ENCODE measurements around the gene HDAC9. TPM values are rescaled to one million over a fixed set of nuclear protein-coding genes. Genes with fewer than 3 reads are reported as not detected.

The HDAC9 gene
- total RNA-seq, 1 experiment from 2014 or later = 159 TPM

GRCh38 chr7:18859318-18859717 is 363.8 kb downstream of the HDAC9 start:
- no peak for DNase-seq
- CTCF ChIA-PET = interaction anchor here (0.7 to 0.8 kb wide), 3 partner anchors 35 to 67 kb away, joined by 3 to 6 read pairs (median 5); no protein-coding TSS in a partner anchor
- H3K4me3 Mint-ChIP-seq (ENCODE audit: low read depth, unreplicated experiment) = no peak overlapping the region
- no peak overlapping the region for H3K27ac Mint-ChIP-seq (ENCODE audit: unreplicated experiment)
- TF ChIP-seq, protein P1, sequence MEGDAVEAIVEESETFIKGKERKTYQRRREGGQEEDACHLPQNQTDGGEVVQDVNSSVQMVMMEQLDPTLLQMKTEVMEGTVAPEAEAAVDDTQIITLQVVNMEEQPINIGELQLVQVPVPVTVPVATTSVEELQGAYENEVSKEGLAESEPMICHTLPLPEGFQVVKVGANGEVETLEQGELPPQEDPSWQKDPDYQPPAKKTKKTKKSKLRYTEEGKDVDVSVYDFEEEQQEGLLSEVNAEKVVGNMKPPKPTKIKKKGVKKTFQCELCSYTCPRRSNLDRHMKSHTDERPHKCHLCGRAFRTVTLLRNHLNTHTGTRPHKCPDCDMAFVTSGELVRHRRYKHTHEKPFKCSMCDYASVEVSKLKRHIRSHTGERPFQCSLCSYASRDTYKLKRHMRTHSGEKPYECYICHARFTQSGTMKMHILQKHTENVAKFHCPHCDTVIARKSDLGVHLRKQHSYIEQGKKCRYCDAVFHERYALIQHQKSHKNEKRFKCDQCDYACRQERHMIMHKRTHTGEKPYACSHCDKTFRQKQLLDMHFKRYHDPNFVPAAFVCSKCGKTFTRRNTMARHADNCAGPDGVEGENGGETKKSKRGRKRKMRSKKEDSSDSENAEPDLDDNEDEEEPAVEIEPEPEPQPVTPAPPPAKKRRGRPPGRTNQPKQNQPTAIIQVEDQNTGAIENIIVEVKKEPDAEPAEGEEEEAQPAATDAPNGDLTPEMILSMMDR (IDR thresholded peaks at IDR 0.05; ENCODE audit: unreplicated experiment) = no peak
- no peaks in the 10 kb centered on the region for H3K9me3 Mint-ChIP-seq (ENCODE audit: low read depth, unreplicated experiment)
- H3K27me3 Mint-ChIP-seq (ENCODE audit: unreplicated experiment) = no peaks in the 10 kb centered on the region
- H3K36me3 Mint-ChIP-seq (ENCODE audit: insufficient read depth, unreplicated experiment) = no peaks in the 10 kb centered on the region
- H3K4me1 Mint-ChIP-seq (ENCODE audit: low read depth, unreplicated experiment) = no peaks in the 10 kb centered on the region
- intact Hi-C loops (cut with micrococcal nuclease; ENCODE audit: unreplicated experiment) = no loop called here
- BruUV-seq (replicated peaks) = no TSS peak

DNA sequence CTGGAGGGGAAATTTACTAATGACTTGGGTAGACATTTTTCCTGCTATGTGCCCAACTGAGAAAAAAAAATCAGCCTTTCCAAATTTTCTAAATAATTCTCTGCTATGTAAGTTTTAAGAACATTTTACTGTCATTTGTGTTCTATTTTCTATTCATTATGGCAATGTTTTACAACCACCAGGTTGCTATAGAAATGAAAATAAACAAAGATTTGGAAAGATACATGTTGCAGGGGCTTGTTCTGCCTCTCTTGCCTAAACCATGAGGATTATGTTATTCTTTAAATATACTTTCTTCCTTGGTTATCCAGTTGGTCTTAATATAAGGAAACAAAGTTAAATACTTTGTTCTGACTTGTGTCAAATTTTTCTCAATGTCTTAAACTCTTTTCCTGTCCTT is 364.7 kb downstream of the HDAC9 start:
- Mint-ChIP-seq H3K27me3 (ENCODE audit: unreplicated experiment) (no peaks in the 10 kb centered on the region), H3K36me3 (ENCODE audit: insufficient read depth, unreplicated experiment) (no peaks in the 10 kb centered on the region), H3K4me3 (ENCODE audit: low read depth, unreplicated experiment) (no peak overlapping the region), H3K27ac (ENCODE audit: unreplicated experiment) (no peak overlapping the region), H3K9me3 (ENCODE audit: low read depth, unreplicated experiment) (no peaks in the 10 kb centered on the region), H3K4me1 (ENCODE audit: low read depth, unreplicated experiment) (no peaks in the 10 kb centered on the region)
- no peak for DNase-seq
- BruUV-seq (replicated peaks) = no TSS peak
- CTCF ChIA-PET = no interaction called here
- intact Hi-C loops (cut with micrococcal nuclease; ENCODE audit: unreplicated experiment) = no loop called here
- TF ChIP-seq, protein P1 (IDR thresholded peaks at IDR 0.05; ENCODE audit: unreplicated experiment) = no peak

GRCh38 chr7:18861514-18862118 is 366.1 kb downstream of the HDAC9 start:
- Mint-ChIP-seq H3K4me3 (ENCODE audit: low read depth, unreplicated experiment) (no peak overlapping the region), H3K4me1 (ENCODE audit: low read depth, unreplicated experiment) (peaks cover 8% of the 10 kb centered on the region), H3K9me3 (ENCODE audit: low read depth, unreplicated experiment) (no peaks in the 10 kb centered on the region), H3K27me3 (ENCODE audit: unreplicated experiment) (no peaks in the 10 kb centered on the region), H3K36me3 (ENCODE audit: insufficient read depth, unreplicated experiment) (peaks cover 5% of the 10 kb centered on the region), H3K27ac (ENCODE audit: unreplicated experiment) (no peak overlapping the region)
- BruUV-seq (replicated peaks) = no TSS peak
- TF ChIP-seq, protein P1 (IDR thresholded peaks at IDR 0.05; ENCODE audit: unreplicated experiment) = no peak
- DNase-seq = no peak
- CTCF ChIA-PET = interaction anchor here (0.7 kb wide), 1 partner anchor 83 kb away, joined by 3 read pairs; no protein-coding TSS in a partner anchor
- intact Hi-C loops (cut with micrococcal nuclease; ENCODE audit: unreplicated experiment) = no loop called here

DNA sequence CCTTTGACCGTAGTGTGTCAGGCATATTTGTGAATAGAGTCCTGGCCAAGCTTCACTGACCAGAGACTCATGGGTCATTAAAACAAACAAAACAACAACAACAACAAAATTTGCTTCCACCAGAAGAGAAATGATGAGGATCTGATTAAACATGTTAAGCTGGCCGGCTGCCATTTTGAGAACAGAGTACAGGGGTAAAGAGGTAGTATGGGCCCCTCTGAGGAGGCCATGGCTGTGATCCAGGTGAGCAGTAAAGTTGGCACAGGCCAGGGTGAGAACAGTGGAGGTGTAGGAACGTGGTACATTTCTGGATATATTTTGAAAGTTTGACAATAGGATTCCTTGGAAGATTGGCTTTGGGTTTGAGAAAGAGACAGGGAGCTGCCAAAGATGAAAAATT is 369.4 kb downstream of the HDAC9 start:
- Mint-ChIP-seq H3K4me3 (ENCODE audit: low read depth, unreplicated experiment) (no peak overlapping the region), H3K27me3 (ENCODE audit: unreplicated experiment) (no peaks in the 10 kb centered on the region), H3K9me3 (ENCODE audit: low read depth, unreplicated experiment) (peaks cover 5% of the 10 kb centered on the region), H3K4me1 (ENCODE audit: low read depth, unreplicated experiment) (peaks cover 15% of the 10 kb centered on the region), H3K27ac (ENCODE audit: unreplicated experiment) (no peak overlapping the region), H3K36me3 (ENCODE audit: insufficient read depth, unreplicated experiment) (peaks cover 5% of the 10 kb centered on the region)
- intact Hi-C loops (cut with micrococcal nuclease; ENCODE audit: unreplicated experiment) = no loop called here
- BruUV-seq (replicated peaks) = no TSS peak
- no peak for DNase-seq
- CTCF ChIA-PET = no interaction called here
- TF ChIP-seq, protein P1 (IDR thresholded peaks at IDR 0.05; ENCODE audit: unreplicated experiment) = no peak

Measured in Calu3 (cell line).